8988T (cell line): ENCODE results near the gene DNASE2.
"Not testable (repeated sequence)": the region's sequence is repeated elsewhere in the genome, so short reads cannot be mapped to it uniquely, and the experiment has no call there.

Experiments
- DNase-seq: peaks from one replicate; pipeline ENCODE4 v3.0.0; 2011

Gene DNASE2

DNA sequence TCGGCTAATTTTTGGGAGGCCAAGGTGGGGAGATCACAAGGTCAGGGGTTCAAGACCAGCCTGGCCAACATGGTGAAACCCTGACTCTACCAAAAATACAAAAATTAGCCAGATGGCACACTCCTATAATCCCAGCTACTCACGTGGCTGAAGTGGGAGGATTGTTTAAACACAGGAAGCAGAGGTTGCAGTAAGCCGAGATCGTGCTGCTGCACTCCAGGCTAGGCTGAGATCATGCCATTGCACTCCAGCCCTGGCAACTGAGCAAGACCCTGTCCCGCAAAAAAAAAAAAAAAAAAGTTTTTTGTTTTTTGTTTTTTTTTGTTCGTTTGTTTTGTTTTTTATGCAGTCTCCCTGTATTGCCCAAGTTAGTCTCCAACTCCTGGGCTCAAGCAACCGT is 21.7 kb downstream of the DNASE2 start:
- no peak for DNase-seq

DNA sequence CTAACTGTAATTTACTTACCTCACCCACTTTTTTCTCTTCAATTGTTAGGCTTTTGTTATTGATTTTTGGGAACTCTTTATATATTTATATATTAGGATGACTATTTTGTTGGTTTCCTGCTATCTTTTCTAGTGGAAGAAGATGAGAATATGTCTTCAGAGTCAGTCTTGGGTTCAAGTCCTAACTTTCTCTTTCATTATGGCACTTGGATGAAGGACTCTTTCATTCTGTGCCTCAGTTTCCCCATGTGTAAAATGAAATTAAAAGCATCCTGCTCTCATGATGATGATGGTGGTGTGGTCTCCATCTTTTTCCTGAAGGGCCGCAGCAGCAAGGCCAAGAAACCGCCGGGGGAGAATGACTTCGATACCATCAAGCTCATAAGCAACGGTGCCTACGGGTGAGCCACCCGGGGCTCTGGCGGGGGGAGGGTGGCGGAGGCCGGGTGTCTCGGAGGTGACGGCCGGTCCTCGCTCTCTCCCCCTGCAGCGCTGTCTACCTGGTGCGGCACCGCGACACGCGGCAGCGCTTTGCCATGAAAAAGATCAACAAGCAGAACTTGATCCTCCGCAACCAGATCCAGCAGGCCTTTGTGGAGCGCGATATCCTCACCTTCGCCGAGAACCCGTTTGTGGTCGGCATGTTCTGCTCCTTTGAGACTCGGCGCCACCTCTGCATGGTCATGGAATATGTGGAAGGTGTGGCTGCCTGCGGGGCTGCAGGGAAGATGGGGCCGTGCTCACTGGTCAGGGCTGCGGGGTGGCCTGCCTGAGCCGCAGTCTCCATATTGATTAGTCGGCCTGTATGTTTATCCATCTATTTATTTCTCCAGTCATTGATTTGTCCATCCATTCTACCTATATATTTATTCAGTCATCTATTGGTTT is 23.0 kb downstream of the DNASE2 start:
- no peak for DNase-seq

DNA sequence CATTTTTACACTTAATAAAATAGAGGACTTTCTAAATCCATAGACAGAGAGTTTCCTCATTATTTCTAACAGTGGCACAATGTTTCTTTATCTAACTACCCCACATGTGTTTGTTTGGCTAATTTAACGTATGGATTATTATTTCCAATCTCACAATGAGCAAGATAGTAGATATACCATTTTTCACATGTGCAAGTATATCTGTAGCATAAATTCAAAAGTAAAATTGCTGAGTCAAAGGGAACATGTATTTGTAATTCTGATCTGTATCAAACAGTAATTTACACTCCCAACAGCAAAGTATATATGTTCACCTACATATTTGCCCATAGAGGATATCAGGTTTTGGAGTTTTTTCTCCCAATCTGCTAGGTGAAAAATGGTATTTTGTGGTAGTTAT is 24.6 kb downstream of the DNASE2 start:
- no peak for DNase-seq

DNA sequence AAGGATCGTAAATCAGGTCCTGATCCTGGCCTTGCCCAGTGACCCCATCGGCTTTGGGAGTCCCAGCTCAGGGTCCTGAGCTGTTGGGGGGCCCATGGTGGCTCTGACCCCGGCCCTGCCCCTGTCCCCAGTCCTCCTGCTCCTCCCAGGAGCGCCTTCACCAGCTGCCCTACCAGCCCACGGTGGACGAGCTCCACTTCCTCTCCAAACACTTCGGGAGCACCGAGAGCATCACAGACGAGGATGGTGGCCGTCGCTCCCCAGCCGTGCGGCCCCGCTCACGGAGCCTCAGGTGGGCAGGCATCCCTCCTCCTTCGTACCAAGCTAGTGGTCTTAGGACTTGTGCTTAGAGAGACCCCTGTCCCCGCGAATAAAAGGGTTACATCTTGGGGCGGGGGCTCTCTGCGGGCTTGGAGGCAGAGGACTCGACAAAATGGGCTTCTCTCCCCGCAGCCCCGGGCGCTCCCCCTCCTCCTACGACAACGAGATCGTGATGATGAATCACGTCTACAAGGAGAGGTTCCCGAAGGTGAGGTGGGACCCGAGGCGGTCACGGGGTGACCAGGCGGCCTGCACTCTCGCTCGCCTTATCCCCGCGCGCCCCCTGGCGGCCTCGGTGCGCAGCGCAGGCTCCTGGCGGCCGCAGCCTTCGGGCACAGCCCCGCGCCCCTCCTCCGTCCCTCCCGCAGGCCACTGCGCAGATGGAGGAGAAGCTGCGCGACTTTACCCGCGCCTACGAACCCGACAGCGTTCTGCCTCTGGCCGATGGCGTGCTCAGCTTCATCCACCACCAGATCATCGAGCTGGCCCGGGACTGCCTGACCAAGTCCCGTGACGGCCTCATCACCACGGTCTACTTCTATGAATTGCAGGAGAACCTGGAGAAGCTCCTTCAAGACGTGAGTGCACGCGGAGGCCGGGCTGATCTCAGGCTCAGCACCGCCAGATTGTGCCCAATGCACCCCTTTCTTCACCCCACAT is 33.8 kb downstream of the DNASE2 start:
- DNase-seq, result peak; percentile 63

DNA sequence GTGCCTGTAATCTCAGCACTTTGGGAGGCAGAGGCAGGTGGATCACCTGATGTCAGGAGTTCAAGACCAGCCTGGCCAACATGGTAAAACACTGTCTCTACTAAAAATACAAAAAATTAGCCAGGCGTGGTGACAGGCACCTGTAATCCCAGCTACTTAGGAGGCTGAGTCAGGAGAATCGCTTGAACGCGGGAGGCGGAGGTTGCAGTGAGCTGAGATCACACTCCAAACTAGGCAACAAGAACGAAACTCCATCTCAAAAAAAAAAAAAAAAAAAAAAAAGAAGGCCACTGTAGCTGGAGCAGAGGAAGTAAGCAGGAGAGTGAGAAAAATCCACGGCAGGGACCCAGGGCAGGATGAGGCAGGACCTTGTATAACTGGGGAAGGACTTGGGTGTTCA is 34.6 kb downstream of the DNASE2 start:
- DNase-seq, result not testable (repeated sequence)

DNA sequence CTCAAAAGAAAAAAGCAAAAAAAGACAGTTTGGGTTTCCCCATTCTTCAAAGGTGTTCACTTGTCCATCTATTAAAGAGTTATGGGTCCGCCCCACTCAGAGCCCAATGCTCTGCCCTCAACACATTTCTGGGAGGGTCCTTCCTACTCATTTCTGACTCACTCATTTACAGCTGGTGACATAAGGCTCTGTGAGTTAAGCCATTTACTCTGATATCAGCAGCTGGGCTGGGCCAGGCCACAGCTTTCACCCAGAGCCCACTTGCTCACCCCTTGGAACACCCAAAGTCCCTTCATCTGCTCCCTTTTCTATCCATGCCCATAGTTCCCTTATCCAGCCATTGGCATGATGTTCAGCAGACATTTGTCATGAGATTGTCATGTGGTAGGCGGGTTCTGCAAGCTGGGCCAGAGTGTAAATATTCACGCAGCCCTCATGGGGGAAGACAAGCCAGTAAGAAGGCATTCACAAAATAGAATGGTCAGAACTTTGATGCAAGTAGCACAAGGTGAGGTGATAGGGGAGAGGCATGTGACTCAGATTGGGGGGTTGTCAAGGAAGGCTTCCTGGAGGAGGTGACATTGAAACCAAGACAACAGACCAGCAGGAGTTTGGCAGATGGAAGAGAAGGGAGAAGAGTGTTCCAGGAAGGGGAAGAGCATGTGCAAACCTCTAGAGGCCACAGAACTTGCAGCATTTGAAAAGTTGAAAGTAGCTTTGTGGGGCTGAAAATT is 37.1 kb downstream of the DNASE2 start:
- DNase-seq, result no peak

DNA sequence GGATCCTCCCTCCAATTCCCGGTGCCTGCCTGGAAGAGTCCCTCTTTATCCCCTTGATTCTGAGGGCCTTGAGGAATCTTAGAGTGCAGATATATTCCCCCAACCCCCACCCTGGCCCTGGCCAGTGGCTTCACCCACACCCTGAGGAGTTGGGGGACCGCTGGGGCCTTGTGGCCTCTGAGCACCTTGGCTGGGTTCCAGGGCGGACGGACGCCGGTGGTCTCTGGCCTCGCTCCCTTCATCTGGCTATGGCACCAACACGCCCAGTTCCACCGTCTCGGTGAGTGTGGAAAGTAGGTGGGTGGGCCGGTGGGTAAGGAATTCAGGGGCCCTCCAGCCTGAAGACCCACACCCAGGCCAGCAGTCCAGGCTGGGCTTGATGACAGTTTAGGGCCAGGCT is 37.9 kb downstream of the DNASE2 start:
- DNase-seq, result no peak

DNA sequence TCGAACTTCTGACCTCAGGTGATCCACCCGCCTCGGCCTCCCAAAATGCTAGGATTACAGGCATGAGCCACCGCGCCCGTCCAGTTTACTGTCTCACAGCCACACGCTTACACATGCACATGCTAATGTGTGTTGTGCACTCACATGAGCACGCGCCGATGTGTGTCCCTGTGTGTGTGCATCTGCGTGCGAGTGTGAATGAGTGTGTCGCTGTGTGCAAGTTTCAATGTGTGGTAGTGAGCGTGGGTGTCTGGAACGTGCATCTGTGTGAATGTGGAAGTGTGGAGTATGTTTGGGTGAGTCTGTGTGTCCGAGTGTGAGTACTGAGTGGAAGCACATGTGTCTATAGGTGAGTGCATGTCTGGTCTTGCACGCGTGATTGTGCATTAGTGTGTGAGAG is 38.7 kb downstream of the DNASE2 start:
- no peak for DNase-seq

DNA sequence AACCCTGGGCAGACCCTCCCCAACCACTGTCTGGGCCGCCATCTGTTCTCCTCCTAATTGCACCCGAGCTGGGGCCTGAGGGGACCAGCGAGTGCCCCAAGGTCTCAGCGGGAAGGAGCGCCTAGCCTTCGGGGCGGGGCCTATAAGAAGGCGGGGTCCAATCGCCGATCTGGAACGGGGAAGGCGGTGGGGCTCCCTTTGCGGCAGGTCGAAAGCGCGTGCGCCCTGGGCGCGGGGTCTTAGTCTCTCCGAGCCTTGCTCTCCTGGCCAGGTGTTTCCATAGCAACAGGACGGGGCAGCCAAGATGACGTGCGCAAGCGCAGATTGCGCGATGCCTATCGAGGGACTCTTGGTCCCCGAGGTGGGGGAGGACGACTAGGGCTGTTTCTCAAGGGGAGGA is 40.2 kb downstream of the DNASE2 start:
- no peak for DNase-seq

DNA sequence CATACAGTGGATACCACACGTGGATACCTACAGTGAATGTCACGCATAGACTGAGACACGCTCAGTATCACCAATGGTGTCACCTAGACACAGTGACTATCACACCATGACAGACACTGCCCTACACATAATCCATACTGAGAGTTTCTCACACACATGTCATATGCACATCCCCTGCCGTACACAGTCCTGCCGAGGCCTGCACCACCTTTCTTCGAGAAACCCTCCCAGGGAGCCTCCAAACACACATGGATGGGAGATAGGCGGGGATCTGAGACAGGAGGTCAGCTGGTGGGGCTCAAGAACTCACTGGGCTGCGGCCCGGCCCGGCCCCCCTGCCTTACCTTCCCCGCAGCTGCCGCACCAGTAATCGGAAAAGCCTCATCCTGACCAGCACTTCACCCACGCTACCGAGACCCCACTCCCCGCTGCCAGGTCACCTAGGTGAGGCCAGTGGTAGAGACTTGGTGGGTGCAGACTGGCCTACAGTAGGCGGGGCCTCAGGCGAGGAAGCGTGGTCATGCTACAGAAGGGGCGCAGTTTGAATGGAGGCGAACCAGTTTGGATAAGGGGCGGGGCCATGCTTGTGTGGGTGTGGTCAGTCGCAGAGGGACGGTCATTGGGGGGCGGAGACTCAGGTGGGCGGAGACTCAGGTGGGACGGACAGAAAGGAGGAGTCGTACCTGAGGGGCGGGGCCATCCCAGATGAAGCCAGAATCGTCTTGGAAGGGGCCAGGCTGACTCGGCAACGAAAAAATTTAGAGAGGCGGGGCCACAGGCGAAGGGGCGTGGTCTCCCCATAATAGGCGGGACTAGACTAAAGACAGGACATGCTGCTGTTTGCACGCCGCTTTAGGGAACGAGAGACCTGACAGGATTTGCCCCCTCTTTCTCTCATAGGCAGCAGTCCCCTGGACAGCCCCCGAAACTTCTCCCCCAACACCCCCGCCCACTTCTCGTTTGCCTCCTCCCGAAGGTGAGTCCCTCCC is 40.9 kb downstream of the DNASE2 start:
- DNase-seq, result no peak

DNA sequence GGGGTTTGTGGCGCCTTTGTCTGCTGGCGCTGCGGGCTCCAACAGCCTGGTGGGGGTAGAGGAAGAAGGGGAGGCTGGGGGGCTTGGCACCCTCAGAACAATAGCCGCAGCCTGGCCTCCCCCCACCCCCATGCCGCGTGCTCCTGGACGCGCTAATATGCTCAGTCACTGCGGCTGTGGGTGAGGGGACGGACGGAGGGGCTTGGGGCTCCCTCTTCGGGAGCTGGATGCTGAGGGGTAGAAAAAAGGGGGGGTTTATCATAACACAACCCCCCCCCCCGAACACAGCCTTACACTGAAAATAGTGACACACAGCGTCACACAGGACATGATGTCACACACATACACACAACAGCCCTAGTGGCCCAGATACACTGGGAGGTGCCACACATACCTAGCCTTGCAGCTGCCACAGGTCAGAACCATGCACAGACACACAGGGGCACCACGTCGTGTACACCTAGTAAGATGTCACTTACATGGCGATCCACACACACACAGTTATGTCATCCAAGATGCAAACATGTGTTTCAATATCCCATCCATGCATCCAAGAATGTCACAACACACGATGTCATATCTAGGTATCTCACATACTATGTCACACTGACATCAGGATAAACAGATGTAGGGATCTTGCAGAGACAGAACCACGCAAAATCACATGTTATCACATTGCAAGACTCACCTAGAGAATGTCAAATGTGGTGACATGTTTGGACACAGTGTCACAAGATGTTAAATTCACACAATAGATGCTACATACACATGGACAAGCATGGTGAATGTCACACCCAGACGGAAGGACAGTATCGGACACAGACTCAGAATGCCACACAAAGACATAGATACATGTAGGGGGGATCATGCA is 42.1 kb downstream of the DNASE2 start:
- no peak for DNase-seq

DNA sequence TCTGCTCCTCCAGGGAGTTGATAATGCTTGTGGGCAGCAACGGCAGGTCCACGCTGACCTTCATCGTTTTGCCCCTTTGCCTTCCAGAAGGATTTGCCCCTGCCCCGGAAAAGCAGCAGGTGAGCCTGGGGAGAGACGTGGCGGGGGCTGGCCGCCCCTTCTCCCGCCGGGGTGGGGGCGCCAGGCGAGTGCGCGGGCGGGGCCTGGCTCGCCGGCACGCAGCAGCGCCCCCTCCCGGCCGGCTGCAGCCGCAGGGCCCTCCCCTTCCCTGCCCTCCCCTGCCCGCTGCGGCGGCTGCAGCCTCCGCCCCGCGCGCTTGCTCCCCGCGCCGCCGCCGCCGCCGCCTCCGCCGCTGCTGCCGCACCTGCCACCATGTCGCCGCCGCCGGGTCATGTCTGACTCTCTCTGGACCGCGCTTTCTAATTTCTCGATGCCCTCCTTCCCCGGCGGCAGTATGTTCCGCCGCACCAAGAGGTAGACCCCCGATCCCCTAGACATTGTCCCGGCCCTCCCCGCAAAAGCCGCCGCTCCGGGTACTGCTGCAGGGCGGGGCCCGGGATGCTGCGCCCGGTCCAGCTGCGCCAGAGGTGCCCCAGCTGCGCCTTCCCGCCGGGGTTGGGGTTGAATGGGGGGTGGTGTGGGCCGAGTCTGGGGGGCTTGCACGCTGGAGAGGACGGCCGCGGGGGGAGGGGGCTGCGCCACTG is 42.9 kb downstream of the DNASE2 start, which contains the start of gene MAST1:
Gene MAST1 (plus strand): TSS at position 334 of the 704 bp plus-strand sequence. CDS start 58 bp downstream, at position 392.
- DNase-seq, result peak; percentile 82

DNA sequence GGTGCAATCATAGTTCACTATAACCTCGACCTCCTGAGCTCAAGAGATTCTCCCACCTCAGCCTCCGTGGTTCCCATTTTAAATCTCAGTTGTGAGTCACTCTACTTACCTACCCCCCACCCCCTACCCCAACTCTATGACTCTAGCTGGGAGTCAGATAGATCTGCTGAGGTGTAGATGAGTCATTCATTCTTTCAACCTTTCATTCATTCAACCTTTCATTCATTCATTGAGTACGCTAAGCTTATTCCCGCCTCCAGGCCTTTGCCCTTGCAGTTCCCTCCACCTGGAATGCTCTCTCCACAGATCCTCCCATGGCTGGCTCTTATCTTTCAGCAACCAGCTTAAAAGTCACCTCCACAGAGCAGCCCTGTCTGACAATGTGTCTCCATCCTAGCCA is 44.0 kb downstream of the DNASE2 start:
- DNase-seq, result no peak

DNA sequence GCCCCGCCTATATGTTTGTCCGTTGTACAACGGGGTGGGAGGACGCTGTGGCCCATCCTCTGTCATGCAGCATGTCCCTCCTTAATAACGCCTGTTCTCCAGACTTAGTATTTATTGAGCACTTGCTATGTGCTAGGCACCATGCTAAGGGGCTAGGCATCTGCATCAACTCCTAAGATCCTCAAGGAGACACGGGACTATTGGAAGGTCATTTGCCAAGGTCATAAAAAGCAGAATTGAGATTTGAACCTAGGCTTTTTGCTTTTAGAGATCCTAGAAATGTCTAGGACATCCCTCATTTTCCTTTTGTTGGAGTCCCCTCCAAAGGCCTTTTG is 44.8 kb downstream of the DNASE2 start:
- DNase-seq, result no peak

DNA sequence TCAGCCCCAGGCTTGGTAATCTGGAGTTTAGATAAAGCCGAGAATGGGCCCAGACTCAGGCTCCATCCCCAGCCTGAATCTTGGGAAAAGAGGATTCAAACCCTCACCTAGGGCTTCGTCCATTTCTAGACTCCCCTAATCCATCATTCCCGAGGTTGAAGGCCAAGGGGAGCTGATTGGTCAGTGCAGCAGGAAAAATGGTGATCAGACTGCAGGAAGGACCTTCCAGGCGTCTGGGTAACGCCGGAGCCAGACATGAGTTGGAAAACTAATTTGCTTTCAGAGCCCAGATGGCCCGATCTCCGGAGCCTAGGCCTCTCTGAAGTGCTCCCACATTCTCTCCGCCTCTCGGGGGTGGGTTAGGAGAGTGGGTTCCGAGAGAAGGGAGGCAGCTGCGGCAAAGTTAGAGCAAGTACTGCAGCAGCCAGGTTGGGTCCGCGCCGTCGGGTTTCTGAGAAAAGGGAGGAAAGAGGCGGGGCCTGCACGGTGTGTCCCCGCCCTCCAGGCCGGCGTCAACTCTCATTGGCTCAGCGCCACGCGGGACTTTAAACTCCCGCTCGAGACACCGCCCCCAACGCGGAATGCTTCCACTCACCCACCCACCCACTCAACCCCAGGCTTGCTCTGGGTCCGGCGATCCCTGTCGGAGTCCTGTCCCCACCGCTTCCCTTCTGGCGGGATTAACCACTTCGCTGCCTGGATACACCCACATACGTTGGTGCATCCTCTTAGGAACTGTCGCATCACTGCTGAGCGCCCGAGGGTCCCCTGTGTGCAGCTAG is 46.1 kb downstream of the DNASE2 start:
- DNase-seq, result no peak

DNA sequence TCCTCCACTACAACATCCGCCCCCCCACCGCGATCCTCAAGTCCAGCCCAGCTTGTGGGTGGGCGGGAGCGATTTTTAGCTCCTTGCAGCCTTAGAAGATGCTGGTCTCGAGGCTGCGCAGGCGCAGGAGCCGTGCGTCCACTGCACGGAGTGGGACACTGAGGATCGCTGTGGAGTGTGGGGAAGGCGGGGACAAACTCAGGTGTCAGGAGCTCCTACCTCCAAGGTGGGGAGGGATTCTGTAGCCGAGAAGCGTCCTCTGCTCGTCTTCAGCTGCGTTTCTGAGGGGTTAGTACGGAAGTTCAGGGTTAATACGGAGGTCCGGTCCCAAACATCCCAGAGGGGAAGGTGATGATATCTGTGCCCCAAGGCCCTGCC is 46.7 kb downstream of the DNASE2 start, which contains the start of gene RTBDN:
Gene RTBDN (minus strand): TSS at position 14 of the 378 bp plus-strand sequence. CDS start 4,600 bp downstream, outside the sequence.
- no peak for DNase-seq

DNA sequence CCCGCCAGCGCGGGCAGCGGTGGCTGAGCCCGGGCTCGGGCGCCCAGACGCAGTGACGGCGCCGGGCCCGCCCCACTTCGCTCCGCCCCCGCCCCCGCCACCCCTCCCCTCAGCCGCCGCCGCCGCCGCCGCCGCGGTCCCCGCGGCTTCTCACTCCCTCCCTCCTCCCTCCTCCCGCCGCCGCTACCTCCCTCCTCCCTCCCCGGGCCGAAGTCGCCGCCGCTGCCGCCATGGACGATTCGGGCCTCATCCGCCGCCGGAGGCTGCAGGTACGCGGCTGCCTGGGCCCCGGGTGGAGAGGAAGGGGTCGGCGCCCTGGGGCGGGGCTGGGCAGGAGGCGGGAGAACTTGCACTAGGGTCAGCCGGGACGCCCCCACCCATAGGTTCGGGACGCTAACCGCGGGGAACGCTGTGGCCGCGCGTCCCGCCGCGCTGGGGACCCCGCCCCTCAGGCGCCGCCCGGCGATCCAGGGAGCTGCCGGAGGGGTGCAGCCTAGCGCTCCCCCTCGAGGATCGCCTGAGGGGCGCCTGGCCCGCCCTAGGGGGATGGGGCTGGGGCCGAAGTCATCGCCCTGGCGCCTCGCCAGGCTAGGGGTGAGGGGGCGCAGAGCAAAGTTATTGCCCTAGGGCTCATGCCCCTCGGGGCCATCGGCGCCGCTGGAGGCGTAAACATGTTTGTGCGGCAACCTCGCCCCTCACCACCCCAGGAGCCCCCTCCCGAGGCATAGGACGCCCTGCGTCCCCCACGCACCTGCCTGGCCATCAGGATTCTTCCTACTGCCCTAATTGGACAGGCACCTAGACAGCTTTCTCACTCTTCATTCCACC is 47.3 kb downstream of the DNASE2 start:
- DNase-seq, result peak; percentile 72

DNA sequence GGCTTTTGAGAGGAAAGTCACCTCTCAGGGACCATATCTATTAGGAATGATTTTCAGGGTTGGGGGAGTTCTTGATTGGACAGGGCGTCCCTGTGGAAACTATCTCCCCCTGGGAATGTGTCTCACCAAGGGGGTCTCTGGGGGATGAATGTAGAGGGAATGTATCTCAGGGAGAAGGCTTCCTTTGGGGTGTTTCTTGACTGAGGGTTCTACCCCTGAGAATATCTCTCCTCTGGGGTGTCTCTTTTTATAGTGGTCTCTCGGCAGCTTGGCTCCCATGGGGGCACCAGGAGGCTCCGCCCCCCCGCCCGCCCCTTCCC is 47.9 kb downstream of the DNASE2 start:
- no peak for DNase-seq
